GM12872 (cell line): Measurements from ENCODE around the gene RARA.

Experiments
- CTCF ChIP-seq: IDR thresholded peaks from 3 replicates; pipeline ENCODE4 v1.5.1; 2011; ENCODE audit warnings: low read depth, mild to moderate bottlenecking, low read length, moderate library complexity; ENCODE audit not compliant: insufficient read depth

Gene RARA

GRCh38 chr17:40326014-40326831 is 17.2 kb downstream of the RARA start:
- TF ChIP-seq CTCF: no peak

- no peak for TF ChIP-seq CTCF
Measured at GRCh38 chr17:40326832-40327199, 17.8 kb downstream of the RARA start.

GRCh38 chr17:40327244-40327729 is 18.3 kb downstream of the RARA start:
- no peak for TF ChIP-seq CTCF

- no peak for TF ChIP-seq CTCF
Measured at GRCh38 chr17:40327735-40328385, 18.9 kb downstream of the RARA start.

GRCh38 chr17:40328386-40328766 is 19.4 kb downstream of the RARA start:
- TF ChIP-seq CTCF: no peak

GRCh38 chr17:40329839-40330794 is 21.1 kb downstream of the RARA start:
- TF ChIP-seq CTCF: no peak
